GM12878 (cell line): ENCODE results near the gene SMAD2. TPM values are rescaled to one million over a fixed set of nuclear protein-coding genes. Genes with fewer than 3 reads are reported as not detected.

Experiments used
- BHLHE40 ChIP-seq, 2 experiments: fragments of 450-650 bp in 1 of 2; IDR thresholded peaks; 2 replicates each; pipeline ENCODE4 v1.6.1; 2011 to 2017; ENCODE audit warnings: low read depth in 2 of 2, borderline replicate concordance in 1 of 2, improper control_type of control experiment in 1 of 2, low read length in 1 of 2, mild to moderate bottlenecking in 1 of 2
- E2F8 ChIP-seq: fragments of 450-650 bp; IDR thresholded peaks from 2 replicates; pipeline ENCODE4 v1.6.1; 2018; ENCODE audit warnings: mild to moderate bottlenecking, low read depth, moderate library complexity; ENCODE audit not compliant: partially characterized antibody
- NFYA ChIP-seq: IDR thresholded peaks from 2 replicates; pipeline ENCODE4 v1.6.1; 2011; ENCODE audit warnings: low read depth, mild to moderate bottlenecking, low read length, improper control_type of control experiment, borderline replicate concordance
- POU2F2 ChIP-seq: IDR thresholded peaks from 3 replicates; pipeline ENCODE4 v1.6.1; 2011; ENCODE audit warnings: low read depth, mild to moderate bottlenecking, low read length, borderline replicate concordance
- RB1 ChIP-seq: fragments of 450-650 bp; formaldehyde crosslinking; IDR thresholded peaks from 2 replicates; pipeline ENCODE4 v1.6.1; 2017; ENCODE audit warnings: mild to moderate bottlenecking, borderline replicate concordance
- SIN3A ChIP-seq: IDR thresholded peaks from 2 replicates; pipeline ENCODE4 v1.6.1; 2012; ENCODE audit warnings: low read depth, low read length, improper control_type of control experiment
- SP1 ChIP-seq: IDR thresholded peaks from one replicate; pipeline ENCODE4 v1.6.1; 2011; ENCODE audit warnings: low read depth, low read length
- SPI1 ChIP-seq: IDR thresholded peaks from 2 replicates; pipeline ENCODE4 v1.6.1; 2011; ENCODE audit warnings: low read depth, mild to moderate bottlenecking, low read length, moderate library complexity, borderline replicate concordance; ENCODE audit not compliant: insufficient read depth
- SRF ChIP-seq, 2 experiments: IDR thresholded peaks; 2 replicates each; pipeline ENCODE4 v1.6.1; 2011; ENCODE audit warnings: low read depth in 2 of 2, low read length in 2 of 2, mild to moderate bottlenecking in 1 of 2, moderate library complexity in 1 of 2
- TCF12 ChIP-seq: IDR thresholded peaks from 2 replicates; pipeline ENCODE4 v1.6.1; 2011; ENCODE audit warnings: low read depth, mild to moderate bottlenecking, low read length
- TCF7 ChIP-seq: IDR thresholded peaks from 2 replicates; pipeline ENCODE4 v1.6.1; 2014; ENCODE audit warnings: antibody characterized with exemption, borderline replicate concordance
- ZBTB33 ChIP-seq: fragments of 450-650 bp; IDR thresholded peaks from 2 replicates; pipeline ENCODE4 v1.6.1; 2017; ENCODE audit warnings: mild to moderate bottlenecking
- polyA plus RNA-seq, 11 experiments: library from polyadenylated mRNA; depleted of rRNA in 4 of 11; unstranded in 6 of 11; stranded (reverse) in 5 of 11; fragments of >200 nt; fragmentation: Nextera tagmentation in 4 of 11; fragmentation: Illumina TruSeq in 1 of 11; extraction: Ambion mirVana in 4 of 11; extraction: Trizol in 1 of 11; gene quantifications; 1 replicate in 1 of 11; 2 replicates in 10 of 11; pipeline versions ENCODE4 v1.2.1 to v1.2.3, GENCODE V29; 2011 to 2016; ENCODE audit warnings: inconsistent platforms in 2 of 11, missing spikeins in 2 of 11, low read depth in 1 of 11
- total RNA-seq, 4 experiments: library from RNA; depleted of rRNA in 3 of 4; stranded (reverse); fragments of >200 nt in 3 of 4; fragmentation: Illumina TruSeq in 1 of 4; extraction: Trizol in 1 of 4; gene quantifications; 2 replicates each; pipeline versions ENCODE4 v1.2.1 to v1.2.3, GENCODE V29; 2013 to 2021
- TF ChIP-seq, protein P1 (sequence below): fragments of 450-650 bp; IDR thresholded peaks from 2 replicates; pipeline ENCODE4 v1.6.1; 2017; ENCODE audit warnings: mild to moderate bottlenecking, moderate library complexity
- TF ChIP-seq, protein P2 (sequence below): IDR thresholded peaks from 2 replicates; pipeline ENCODE4 v1.6.1; 2011; ENCODE audit warnings: borderline replicate concordance, low read depth, mild to moderate bottlenecking, moderate library complexity, low read length; ENCODE audit not compliant: insufficient read depth, poor library complexity, severe bottlenecking
- TF ChIP-seq, protein P3 (sequence below): fragments of 450-650 bp; IDR thresholded peaks from 2 replicates; pipeline ENCODE4 v1.6.1; 2017; ENCODE audit warnings: low read depth, mild to moderate bottlenecking, moderate library complexity

The SMAD2 gene
- total and polyA plus RNA-seq, 10 of the 15 experiments (the other 5 are each of a cell fraction or from before 2014, with no cell fraction given), result 28.8 to 111 (median 65.8) TPM

- TF ChIP-seq, protein P1, sequence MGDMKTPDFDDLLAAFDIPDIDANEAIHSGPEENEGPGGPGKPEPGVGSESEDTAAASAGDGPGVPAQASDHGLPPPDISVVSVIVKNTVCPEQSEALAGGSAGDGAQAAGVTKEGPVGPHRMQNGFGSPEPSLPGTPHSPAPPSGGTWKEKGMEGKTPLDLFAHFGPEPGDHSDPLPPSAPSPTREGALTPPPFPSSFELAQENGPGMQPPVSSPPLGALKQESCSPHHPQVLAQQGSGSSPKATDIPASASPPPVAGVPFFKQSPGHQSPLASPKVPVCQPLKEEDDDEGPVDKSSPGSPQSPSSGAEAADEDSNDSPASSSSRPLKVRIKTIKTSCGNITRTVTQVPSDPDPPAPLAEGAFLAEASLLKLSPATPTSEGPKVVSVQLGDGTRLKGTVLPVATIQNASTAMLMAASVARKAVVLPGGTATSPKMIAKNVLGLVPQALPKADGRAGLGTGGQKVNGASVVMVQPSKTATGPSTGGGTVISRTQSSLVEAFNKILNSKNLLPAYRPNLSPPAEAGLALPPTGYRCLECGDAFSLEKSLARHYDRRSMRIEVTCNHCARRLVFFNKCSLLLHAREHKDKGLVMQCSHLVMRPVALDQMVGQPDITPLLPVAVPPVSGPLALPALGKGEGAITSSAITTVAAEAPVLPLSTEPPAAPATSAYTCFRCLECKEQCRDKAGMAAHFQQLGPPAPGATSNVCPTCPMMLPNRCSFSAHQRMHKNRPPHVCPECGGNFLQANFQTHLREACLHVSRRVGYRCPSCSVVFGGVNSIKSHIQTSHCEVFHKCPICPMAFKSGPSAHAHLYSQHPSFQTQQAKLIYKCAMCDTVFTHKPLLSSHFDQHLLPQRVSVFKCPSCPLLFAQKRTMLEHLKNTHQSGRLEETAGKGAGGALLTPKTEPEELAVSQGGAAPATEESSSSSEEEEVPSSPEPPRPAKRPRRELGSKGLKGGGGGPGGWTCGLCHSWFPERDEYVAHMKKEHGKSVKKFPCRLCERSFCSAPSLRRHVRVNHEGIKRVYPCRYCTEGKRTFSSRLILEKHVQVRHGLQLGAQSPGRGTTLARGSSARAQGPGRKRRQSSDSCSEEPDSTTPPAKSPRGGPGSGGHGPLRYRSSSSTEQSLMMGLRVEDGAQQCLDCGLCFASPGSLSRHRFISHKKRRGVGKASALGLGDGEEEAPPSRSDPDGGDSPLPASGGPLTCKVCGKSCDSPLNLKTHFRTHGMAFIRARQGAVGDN, result peak; percentile 89
- TF ChIP-seq BHLHE40 (IDR thresholded peaks at IDR 0.05; ENCODE audit: borderline replicate concordance in 1 of 2, low read depth in 2 of 2, low read length in 1 of 2) (peak; percentile 98 to 99), SRF (IDR thresholded peaks at IDR 0.05; ENCODE audit: low read depth in 2 of 2, low read length in 2 of 2) (no peak), RB1 (peak; percentile 76; the same call in 1 of the 2 replicates), SP1 (peak; percentile 84), ZBTB33 (no peak), SIN3A (peak; percentile 48; the same call in 1 of the 2 replicates), E2F8 (no peak), TCF12 (no peak), POU2F2 (peak; percentile 94), TCF7 (no peak), SPI1 (no peak), NFYA (no peak)
- TF ChIP-seq, protein P2, sequence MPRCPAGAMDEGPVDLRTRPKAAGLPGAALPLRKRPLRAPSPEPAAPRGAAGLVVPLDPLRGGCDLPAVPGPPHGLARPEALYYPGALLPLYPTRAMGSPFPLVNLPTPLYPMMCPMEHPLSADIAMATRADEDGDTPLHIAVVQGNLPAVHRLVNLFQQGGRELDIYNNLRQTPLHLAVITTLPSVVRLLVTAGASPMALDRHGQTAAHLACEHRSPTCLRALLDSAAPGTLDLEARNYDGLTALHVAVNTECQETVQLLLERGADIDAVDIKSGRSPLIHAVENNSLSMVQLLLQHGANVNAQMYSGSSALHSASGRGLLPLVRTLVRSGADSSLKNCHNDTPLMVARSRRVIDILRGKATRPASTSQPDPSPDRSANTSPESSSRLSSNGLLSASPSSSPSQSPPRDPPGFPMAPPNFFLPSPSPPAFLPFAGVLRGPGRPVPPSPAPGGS, result no peak
- TF ChIP-seq, protein P3, sequence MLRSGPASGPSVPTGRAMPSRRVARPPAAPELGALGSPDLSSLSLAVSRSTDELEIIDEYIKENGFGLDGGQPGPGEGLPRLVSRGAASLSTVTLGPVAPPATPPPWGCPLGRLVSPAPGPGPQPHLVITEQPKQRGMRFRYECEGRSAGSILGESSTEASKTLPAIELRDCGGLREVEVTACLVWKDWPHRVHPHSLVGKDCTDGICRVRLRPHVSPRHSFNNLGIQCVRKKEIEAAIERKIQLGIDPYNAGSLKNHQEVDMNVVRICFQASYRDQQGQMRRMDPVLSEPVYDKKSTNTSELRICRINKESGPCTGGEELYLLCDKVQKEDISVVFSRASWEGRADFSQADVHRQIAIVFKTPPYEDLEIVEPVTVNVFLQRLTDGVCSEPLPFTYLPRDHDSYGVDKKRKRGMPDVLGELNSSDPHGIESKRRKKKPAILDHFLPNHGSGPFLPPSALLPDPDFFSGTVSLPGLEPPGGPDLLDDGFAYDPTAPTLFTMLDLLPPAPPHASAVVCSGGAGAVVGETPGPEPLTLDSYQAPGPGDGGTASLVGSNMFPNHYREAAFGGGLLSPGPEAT, result no peak; the same call in 1 of the 2 replicates
Measured at GRCh38 chr18:47930931-47931717, 665 bp upstream of the SMAD2 start (continued).
